ENCODE measurements around the gene RBP7. TPM values are rescaled to one million over a fixed set of nuclear protein-coding genes. Genes with fewer than 3 reads are reported as not detected.

RBP7 gene
- total RNA-seq, 1 donor from 2014 or later: 0.47 TPM

- Mint-ChIP-seq H3K27me3 (ENCODE audit: low read depth) (no peaks in the 10 kb centered on the region), H3K4me3 (ENCODE audit: unreplicated experiment) (peak overlapping the region; percentile 21), H3K36me3 (ENCODE audit: low read depth) (no peaks in the 10 kb centered on the region), H3K9me3 (ENCODE audit: low read depth) (no peaks in the 10 kb centered on the region), H3K4me1 (ENCODE audit: low read depth) (peaks cover 41% of the 10 kb centered on the region), H3K27ac (ENCODE audit: unreplicated experiment) (peak overlapping the region; percentile 95)
- no peak for DNase-seq (ENCODE audit: low spot score)
- no peak for TF ChIP-seq CTCF (IDR thresholded peaks at IDR 0.05)
Observed at GRCh38 chr1:10057343-10057742, 60.3 kb downstream of the RBP7 start.

DNA sequence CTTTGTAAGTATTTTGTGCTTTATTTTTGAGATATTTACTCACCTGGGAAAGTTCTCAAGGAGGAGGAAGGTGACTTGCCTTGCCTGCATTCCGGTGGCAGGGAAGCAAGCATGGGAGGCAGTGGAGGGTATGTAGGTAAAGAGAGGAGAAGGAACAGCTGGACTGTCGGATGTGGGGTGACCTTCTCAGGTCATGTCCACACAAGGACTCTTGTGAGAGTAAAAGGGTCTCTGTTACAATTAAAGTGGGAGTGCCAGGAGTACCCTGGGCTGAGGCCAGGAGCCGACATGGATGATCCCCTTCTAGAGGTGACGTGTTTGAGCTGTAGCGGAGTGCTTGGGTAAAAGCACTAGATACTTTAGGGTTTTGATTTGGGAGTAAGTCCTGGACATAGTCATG, 60.8 kb downstream of the RBP7 start:
- H3K9me3 Mint-ChIP-seq (ENCODE audit: low read depth): no peaks in the 10 kb centered on the region
- H3K27ac Mint-ChIP-seq (ENCODE audit: unreplicated experiment): peak overlapping the region; percentile 95
- TF ChIP-seq CTCF (IDR thresholded peaks at IDR 0.05): no peak
- DNase-seq (ENCODE audit: low spot score): no peak
- peaks cover 38% of the 10 kb centered on the region for H3K4me1 Mint-ChIP-seq (ENCODE audit: low read depth)
- peak overlapping the region; percentile 21 for H3K4me3 Mint-ChIP-seq (ENCODE audit: unreplicated experiment)
- H3K36me3 Mint-ChIP-seq (ENCODE audit: low read depth): no peaks in the 10 kb centered on the region
- no peaks in the 10 kb centered on the region for H3K27me3 Mint-ChIP-seq (ENCODE audit: low read depth)

DNA sequence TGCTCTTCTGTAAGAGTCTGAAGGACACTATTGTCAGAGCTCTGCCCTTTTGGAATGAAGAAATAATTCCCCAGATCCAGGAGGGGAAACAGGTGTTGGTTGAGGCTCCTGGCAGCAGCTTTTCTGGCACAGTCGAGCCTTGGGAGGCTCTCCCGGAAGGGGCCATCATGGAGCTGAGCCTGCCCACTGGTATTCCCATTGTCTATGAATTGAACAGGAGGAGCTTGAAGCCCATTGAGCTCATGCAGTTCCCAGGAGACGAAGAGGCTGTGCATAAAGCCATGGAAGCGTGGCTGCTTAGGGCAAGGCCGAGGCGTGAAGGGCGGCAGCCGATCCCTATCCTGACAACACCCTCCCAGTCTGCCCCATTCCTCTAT, 62.3 kb downstream of the RBP7 start:
- Mint-ChIP-seq H3K4me3 (ENCODE audit: unreplicated experiment) (no peak overlapping the region), H3K27me3 (ENCODE audit: low read depth) (no peaks in the 10 kb centered on the region), H3K27ac (ENCODE audit: unreplicated experiment) (no peak overlapping the region), H3K9me3 (ENCODE audit: low read depth) (no peaks in the 10 kb centered on the region), H3K4me1 (ENCODE audit: low read depth) (peaks cover 42% of the 10 kb centered on the region), H3K36me3 (ENCODE audit: low read depth) (peaks cover 2% of the 10 kb centered on the region)
- no peak for DNase-seq (ENCODE audit: low spot score)
- TF ChIP-seq CTCF (IDR thresholded peaks at IDR 0.05): no peak

- no peak for TF ChIP-seq CTCF (IDR thresholded peaks at IDR 0.05)
- no peaks in the 10 kb centered on the region for H3K9me3 Mint-ChIP-seq (ENCODE audit: low read depth)
- no peak overlapping the region for H3K27ac Mint-ChIP-seq (ENCODE audit: unreplicated experiment)
- no peaks in the 10 kb centered on the region for H3K27me3 Mint-ChIP-seq (ENCODE audit: low read depth)
- peaks cover 41% of the 10 kb centered on the region for H3K4me1 Mint-ChIP-seq (ENCODE audit: low read depth)
- H3K36me3 Mint-ChIP-seq (ENCODE audit: low read depth): peaks cover 2% of the 10 kb centered on the region
- DNase-seq (ENCODE audit: low spot score): no peak
- H3K4me3 Mint-ChIP-seq (ENCODE audit: unreplicated experiment): no peak overlapping the region
Observed at GRCh38 chr1:10060311-10061100, 63.5 kb downstream of the RBP7 start.

GRCh38 chr1:10061276-10061675, 64.2 kb downstream of the RBP7 start:
- Mint-ChIP-seq H3K9me3 (ENCODE audit: low read depth) (no peaks in the 10 kb centered on the region), H3K36me3 (ENCODE audit: low read depth) (peaks cover 2% of the 10 kb centered on the region), H3K4me1 (ENCODE audit: low read depth) (peaks cover 39% of the 10 kb centered on the region), H3K27ac (ENCODE audit: unreplicated experiment) (no peak overlapping the region), H3K27me3 (ENCODE audit: low read depth) (no peaks in the 10 kb centered on the region), H3K4me3 (ENCODE audit: unreplicated experiment) (no peak overlapping the region)
- DNase-seq (ENCODE audit: low spot score): no peak
- TF ChIP-seq CTCF (IDR thresholded peaks at IDR 0.05): no peak
